Measurements from ENCODE around the gene PSMD5. TPM values are rescaled to one million over a fixed set of nuclear protein-coding genes. Genes with fewer than 3 reads are reported as not detected.

The PSMD5 gene
- total and polyA plus RNA-seq, 10 of the 15 experiments (the other 5 are each of a cell fraction or from before 2014, with no cell fraction given) = 8.8 to 47.7 (median 25.1) TPM

GRCh38 chr9:120787933-120788332, 54.8 kb downstream of the PSMD5 start:
- Histone ChIP-seq H3K36me3 (ENCODE audit: control insufficient read depth in 2 of 2, insufficient read depth in 2 of 2, low read length in 1 of 2) (peaks cover 0 to 8% of the 10 kb centered on the region in 2 experiments; a peak in 2 of 4 replicates), H3K4me2 (ENCODE audit: control insufficient read depth, insufficient read depth) (peak overlapping the region; percentile 2; the same call in 1 of the 2 replicates), H3K4me3 (peak overlapping the region; percentile 37; the same call in 1 of the 2 replicates), H4K20me1 (ENCODE audit: control insufficient read depth, insufficient read depth) (no peaks in the 10 kb centered on the region), H3K4me1 (ENCODE audit: control insufficient read depth, insufficient read depth, low read length) (no peaks in the 10 kb centered on the region), H2AFZ (ENCODE audit: control insufficient read depth, low read depth, low read length) (no peak overlapping the region), H3K27me3 (replicated peaks in 1 of 2; ENCODE audit: control insufficient read depth in 2 of 2, insufficient read depth in 2 of 2, low read length in 1 of 2) (no peaks in the 10 kb centered on the region), H3K9ac (ENCODE audit: control insufficient read depth, insufficient read depth, low read length) (no peak overlapping the region), H3K27ac (ENCODE audit: control insufficient read depth, insufficient read depth) (no peak overlapping the region), H3K79me2 (ENCODE audit: control insufficient read depth, insufficient read depth, low read length) (peaks cover 58% of the 10 kb centered on the region), H3K9me3 (replicated peaks; ENCODE audit: control insufficient read depth, insufficient read depth, low read length) (no peaks in the 10 kb centered on the region; the same call in 2 of the 3 replicates)
- WGBS (ENCODE audit: insufficient coverage, insufficient replicate concordance, low lambda C conversion rate, missing lambda C conversion rate) = 97% methylated on average over 4 of the region's 4 CpGs
- ChIA-PET SMC1A (ENCODE audit: uncharacterized antibody, unreplicated experiment) (interaction anchor here (1.1 to 1.2 kb wide), 2 partner anchors 10 to 165 kb away, joined by 3 to 4 read pairs; no protein-coding TSS in a partner anchor), POLR2A (interaction anchor here (0.5 to 1.7 kb wide), 2 partner anchors 11 to 96 kb away, joined by 3 to 4 read pairs; no protein-coding TSS in a partner anchor), CTCF (interaction anchor here (1.0 kb wide), 1 partner anchor 15 kb away, joined by 4 read pairs; no protein-coding TSS in a partner anchor), RAD21 (ENCODE audit: unreplicated experiment) (no interaction called here)
- BruUV-seq (replicated peaks) = no TSS peak
- no peak for ATAC-seq
- intact Hi-C loops (cut with micrococcal nuclease; ENCODE audit: unreplicated experiment) = no loop called here
- TF ChIP-seq PKNOX1 (IDR thresholded peaks at IDR 0.05) (no peak), CBX5 (IDR thresholded peaks at IDR 0.05; ENCODE audit: low read depth) (no peak), MYB (IDR thresholded peaks at IDR 0.05; ENCODE audit: borderline replicate concordance, low read depth, low read length) (no peak), NR2C2 (IDR thresholded peaks at IDR 0.05; ENCODE audit: borderline replicate concordance, control insufficient read depth, insufficient read length, low read depth) (no peak), CBX3 (IDR thresholded peaks at IDR 0.05; ENCODE audit: borderline replicate concordance, low read depth) (no peak), TARDBP (IDR thresholded peaks at IDR 0.05; ENCODE audit: borderline replicate concordance) (no peak)
- FAIRE-seq = no peak
- in situ Hi-C loops (cut with MboI) = no loop called here
- no peak for DNase-seq (ENCODE audit: low read depth, low spot score)

Data from GM12878 (cell line).